ENCODE results near the gene TTC39B.
"Not testable (repeated sequence)": the region's sequence is repeated elsewhere in the genome, so short reads cannot be mapped to it uniquely, and the experiment has no call there.

The TTC39B gene

DNA sequence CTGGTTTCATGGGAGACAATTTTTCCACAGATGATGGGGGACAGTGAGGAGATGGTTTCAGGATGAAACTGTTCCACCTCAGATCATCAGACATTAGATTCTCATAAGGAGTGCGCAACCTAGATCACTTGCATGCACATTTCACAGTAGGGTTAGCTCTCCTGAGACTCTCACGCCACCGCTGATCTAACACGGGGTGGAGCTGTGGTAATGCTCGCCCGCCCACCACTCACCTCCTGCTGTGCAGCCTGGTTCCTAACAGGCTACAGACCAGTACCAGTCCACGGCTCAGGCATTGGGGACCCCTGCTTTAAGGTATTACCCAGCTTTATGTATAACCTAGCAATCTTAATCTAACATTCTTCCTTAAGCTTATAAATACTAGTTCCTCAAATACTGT is 35.6 kb downstream of the TTC39B start:
- DNase-seq (ENCODE audit: low read depth in 2 of 3, low spot score in 1 of 3), result no peak

DNA sequence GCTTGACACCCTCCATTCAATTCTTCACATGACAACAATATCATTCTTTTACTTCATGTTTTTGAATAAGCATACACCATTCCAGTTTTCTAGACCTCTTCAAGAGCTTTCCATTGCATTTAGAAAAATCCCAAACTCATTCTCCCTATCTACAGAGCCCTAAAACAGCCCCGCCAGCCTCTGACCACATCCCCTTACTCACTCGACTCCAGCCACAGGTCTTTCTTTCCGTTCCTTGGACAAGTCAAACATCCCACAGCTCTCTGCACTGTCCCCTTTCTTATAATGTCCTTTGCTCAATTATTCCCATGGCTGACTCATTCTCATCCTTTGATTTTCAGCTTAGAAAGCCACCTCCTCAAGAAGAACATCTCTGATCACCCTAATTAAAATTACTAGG is 38.2 kb downstream of the TTC39B start:
- DNase-seq (ENCODE audit: low read depth in 2 of 3, low spot score in 1 of 3), result no peak

DNA sequence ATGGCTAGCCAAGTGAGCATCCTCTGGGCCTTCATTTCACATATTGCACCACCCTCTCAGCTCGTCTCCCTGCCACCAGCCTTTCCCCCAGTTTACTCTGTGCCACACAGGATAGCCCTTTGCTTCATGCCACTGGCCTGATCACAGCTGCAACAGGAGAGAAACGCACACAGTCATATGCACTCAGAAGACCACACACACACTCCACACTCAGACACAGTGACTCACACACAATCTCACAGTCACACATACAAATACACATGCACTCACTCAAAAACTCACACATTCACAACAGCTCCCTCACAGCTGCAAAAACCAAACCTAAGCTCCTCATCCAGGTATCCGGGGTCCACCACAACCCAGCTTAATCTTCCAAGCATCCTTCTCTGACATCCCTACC is 38.7 kb downstream of the TTC39B start:
- no peak for DNase-seq (ENCODE audit: low read depth in 2 of 3, low spot score in 1 of 3)

DNA sequence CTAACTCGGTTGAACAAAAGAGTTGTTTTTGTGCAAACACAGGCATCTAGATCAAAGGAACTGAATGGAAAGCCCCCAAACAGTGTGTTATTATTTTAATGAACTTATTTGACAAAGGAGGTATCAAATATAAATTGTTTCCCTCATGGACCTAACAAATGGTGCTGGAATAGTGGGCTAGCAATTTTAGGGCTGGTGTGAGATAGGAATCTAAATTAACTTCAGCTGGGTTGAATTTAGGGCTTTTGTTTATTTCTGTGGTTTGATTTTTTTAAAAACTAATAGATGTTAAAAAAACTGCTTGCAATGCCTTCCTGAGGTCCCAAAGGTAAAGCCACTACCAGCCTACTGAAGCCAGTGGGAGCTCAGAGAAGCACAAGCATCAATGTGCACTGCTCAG is 42.1 kb downstream of the TTC39B start:
- DNase-seq (ENCODE audit: low read depth in 2 of 3, low spot score in 1 of 3), result no peak

DNA sequence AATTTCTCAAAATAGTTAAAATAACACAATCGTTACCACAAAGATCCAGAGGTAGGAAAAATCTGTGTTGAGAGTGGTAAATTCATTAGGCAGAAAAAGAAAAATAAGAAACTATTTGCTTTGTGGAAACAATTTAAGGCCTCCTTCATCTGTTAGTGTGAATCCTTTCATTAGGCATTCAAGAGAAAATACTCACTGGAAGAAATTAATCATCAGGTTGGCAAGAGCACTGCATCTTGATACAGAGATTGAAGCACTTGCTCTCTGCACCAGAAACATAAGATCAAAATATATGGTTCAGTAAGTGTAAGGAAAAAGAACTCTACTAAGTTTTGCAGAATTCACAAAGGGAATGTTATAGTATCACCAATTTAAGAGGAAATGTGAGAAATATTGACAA is 44.4 kb downstream of the TTC39B start:
- no peak for DNase-seq (ENCODE audit: low read depth in 2 of 3, low spot score in 1 of 3)

DNA sequence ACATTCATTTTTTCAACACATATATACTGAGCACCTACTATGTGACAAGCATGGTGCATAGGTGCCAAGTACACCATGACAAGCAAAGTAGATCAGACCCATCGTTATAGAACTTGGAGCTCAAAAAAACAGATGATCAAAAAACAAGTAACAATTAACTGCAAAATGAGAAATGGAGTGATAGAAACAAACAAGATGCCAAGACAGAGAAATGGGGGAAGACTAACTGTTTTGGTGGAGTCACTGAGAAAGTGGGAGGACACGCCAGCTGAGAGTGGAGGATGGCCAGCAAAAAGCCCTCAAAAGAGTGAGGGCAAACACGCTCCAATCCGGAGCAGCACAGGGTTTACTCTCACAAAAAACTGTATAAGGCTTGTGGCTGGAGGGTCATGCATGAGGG is 50.6 kb downstream of the TTC39B start:
- DNase-seq (ENCODE audit: low read depth in 2 of 3, low spot score in 1 of 3), result no peak

DNA sequence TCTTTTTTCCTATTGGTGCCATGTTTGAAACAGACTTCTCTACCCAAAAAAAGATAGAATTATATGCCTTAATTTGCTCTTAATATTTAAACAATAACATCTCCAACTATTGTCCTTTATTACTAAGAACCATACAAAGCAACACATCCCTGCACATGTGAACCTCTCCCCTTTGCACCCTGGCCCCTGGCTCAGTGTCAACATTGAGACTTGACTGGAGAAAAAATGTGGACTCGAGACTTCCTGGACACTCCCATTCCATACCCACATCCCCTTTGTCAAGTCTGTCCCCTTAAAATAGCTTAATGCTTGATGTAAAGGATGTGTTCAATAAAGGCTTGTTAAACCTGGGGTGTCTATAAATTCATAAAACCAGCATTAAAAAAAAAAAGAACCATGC is 53.2 kb downstream of the TTC39B start:
- no peak for DNase-seq (ENCODE audit: low read depth in 2 of 3, low spot score in 1 of 3)

DNA sequence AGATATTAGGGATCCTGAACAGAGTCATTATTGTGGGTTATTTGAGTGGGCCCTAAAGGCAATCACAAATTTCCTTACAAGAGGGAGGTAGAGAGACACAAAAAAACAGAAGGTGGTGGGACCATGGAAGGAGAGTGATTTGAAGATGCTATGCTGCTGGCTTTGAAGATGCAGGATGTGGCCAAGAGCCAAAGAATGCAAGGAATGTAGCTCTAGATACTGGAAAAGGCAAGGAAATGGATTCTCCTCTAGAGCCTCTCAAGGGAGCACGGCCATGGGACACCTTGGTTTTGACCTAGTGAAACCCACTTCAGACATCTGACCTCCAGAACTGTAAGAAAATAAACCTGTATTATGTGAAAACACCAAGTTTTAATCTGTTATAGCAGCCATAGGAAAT is 53.8 kb downstream of the TTC39B start:
- DNase-seq (ENCODE audit: low read depth in 2 of 3, low spot score in 1 of 3), result no peak

DNA sequence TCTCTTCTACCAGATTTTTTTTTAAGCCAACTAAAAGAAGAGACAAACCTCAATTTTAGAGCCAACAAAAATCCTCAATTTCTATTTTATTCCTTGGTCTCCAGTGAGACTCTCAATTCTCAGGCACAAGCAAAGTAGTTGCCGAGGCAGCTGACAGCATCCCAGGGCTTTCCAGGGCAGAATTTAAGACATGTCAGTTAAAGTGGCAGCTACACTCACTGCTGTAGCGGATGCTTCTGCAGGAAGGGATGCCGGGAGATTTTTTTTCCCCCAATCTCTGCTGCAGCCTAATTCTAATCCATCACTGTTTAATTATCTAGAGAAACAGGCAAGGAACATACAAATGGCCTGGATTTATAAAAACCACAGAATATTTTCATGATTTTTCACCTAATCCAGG is 57.0 kb downstream of the TTC39B start:
- DNase-seq (ENCODE audit: low read depth in 2 of 3, low spot score in 1 of 3), result no peak

DNA sequence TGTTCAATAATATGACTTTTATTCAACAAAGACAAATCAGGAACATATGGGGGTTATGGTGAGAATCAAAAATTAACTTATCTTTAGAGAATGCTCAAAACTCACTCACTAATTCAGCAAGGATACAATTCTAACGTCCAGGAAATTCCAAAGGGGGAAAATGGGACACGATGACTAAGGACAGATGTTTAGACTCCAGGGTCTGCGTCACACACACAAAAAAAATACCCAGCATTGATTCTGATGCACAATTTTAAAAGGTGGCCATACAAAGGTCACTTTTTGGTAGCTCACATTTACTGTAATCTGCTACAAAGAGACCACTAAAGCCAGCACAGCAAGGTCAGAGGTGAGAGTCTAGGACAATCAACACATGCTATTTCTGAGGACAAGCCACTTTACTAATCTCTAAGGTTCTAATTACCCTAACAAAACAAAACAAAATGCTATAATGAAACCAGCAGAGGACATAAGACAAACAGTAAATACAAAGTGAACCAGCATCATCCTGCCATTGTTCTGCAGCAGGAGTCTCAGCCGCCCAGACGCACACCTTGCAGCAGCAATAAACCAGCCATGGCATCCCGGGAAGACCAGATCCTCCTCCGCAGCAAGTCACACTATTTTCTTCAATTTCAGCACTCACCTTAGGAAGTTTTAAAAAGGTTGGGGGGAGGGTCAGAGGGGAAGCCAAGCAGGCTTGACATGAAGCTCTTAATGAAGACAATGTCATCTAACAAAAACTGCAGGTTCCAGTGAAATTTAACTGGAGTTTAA is 57.8 kb downstream of the TTC39B start:
- no peak for DNase-seq (ENCODE audit: low read depth in 2 of 3, low spot score in 1 of 3)

DNA sequence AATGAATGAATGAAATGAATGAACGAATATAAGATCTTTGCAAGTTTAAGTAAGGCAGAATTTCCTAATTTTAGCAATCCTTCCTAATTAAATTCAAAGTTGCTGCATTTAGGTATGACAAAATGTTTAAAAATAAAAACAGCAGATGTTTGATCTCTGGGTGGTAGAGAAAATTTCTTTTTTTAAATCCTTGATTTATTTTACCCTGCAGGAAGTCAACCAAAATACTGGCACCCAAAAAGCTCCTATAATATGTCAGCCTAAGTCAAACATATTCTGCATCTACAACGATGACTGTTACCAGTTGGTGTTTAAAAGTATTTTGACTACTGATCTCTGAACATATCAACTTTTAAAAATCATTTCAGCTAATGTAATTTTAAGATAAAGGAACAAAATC is 58.4 kb downstream of the TTC39B start:
- DNase-seq (ENCODE audit: low read depth in 2 of 3, low spot score in 1 of 3), result no peak

DNA sequence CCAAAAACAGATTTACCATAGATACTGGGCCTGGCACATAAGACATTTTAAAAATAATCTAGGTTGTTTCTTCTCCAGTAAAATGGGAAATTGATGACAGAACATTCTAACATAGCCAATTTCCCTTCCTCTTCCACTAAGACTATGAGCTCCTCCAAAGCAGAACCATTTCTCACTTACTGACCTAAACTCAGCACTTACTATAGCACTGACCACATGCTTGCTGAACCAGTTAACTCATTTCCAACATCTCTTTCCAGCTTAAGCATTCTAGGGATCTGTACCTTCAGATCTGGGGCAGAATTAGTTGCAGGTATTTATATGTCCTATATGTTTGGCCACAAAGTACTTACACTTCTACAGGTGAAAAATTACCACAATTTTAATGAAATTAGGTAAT is 58.9 kb downstream of the TTC39B start:
- no peak for DNase-seq (ENCODE audit: low read depth in 2 of 3, low spot score in 1 of 3)

DNA sequence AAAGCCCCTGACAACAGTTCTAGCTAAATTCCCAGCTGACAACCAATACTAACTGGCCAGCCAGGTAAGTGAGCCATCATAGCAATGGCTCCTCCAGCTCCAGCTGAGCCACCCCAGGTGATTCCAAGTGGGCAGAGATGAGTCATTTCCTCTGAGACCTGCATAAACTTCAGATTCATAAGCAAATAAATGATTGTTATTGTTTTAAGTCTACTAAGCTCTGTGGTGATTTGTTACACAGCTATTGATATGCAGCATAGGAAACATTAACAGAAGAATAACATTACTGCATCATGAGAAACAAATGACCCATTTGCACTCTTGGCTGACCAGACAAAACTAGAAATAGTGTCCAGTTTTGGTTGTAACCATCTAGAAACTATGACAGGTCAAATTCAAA is 60.3 kb downstream of the TTC39B start:
- DNase-seq (ENCODE audit: low read depth in 2 of 3, low spot score in 1 of 3), result no peak

DNA sequence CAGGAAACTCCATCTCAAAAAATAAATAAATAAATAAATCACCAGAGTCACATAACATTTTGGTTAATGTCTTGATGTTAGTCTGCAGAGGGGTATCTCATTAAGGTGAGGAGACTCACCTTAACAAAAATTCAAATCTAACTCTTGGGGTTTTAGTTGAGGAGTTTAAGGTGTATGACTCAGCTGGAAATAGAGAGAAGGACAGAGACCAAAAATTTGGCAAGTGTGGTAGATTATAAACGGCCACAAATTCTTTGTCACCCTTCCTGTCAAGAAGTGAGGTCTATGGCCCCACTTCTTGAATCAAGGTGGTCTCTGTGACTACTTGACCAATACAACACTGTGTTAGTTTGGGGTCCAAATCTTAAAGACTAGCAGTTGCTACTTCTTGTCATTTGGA is 60.8 kb downstream of the TTC39B start:
- DNase-seq (ENCODE audit: low read depth in 2 of 3, low spot score in 1 of 3), result no peak

DNA sequence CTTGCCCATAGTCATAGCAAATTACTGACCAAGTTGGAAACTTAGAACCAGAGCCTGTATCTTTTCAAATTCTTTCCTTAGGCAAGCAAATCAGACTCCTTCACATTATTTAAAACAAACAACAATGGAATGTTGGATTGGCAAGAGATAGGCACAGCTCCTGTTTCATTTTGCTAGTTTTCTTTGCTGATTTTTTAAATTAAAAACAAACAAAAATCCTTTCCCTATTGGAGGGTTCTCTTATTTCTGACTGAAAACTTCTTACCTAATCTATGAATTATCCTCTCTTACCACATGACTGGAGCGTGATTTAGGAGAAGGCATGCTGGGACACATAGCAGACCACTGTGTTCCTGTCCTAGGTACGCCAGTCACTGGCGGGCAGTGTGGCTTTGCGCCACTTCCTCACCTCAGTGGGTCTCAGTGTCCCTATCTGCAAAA is 63.0 kb downstream of the TTC39B start:
- DNase-seq (ENCODE audit: low read depth in 2 of 3, low spot score in 1 of 3), result no peak

DNA sequence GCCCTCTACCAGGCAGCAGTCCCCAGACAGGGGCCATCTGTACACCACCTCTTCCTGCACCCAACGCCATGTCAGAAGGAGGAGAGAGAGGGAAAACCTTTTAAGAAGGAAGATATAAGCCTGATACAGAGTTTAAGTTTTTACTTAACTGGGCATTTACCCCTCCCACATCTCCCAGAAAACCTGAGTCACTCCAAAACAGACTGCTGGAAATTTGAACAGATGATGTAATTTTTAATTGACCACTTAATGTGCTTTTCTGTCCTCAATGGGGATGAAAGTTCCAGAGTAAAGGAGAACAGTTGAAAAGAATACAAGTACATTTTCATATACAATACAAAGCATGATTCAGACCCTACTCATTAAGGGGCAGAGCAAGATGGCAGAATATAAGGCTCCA is 63.9 kb downstream of the TTC39B start:
- no peak for DNase-seq (ENCODE audit: low read depth in 2 of 3, low spot score in 1 of 3)

DNA sequence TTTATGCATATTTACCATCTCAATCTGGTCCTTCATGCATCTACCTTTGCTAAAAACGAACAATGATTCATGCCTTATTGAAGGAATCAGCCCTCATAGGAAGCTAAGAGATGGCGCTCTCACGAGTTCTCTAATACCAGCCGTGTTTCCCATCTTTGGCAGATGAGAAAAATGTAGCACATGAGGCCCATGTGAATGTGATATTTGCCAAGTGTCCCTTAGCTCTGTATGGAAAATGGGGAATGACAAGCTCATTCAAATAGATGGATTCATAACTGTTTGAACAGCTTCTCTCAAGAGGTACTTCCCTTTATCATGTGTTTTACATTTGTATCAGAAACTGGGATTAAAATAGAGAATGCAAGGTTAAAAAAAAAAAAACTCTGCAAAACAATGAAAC is 66.1 kb downstream of the TTC39B start:
- DNase-seq (ENCODE audit: low read depth in 2 of 3, low spot score in 1 of 3), result no peak

DNA sequence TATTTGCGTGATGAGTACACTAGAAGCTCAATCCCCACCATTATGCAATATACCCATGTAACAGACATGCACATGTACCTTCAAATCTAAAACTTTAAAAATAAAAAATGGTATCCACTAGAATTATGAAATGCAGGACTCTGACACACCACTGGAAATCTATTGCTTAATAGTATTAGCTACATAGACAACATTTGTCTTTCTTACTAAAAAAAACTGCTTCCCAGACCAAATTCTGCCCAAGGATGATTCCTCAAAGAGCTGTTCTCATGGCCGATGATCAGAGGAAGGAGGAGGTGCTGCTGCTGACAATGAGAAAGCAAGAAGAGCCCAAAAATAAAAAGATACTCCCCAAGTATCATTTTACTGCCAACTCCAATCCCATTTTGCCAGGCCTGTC is 67.2 kb downstream of the TTC39B start:
- DNase-seq (ENCODE audit: low read depth in 2 of 3, low spot score in 1 of 3), result no peak

DNA sequence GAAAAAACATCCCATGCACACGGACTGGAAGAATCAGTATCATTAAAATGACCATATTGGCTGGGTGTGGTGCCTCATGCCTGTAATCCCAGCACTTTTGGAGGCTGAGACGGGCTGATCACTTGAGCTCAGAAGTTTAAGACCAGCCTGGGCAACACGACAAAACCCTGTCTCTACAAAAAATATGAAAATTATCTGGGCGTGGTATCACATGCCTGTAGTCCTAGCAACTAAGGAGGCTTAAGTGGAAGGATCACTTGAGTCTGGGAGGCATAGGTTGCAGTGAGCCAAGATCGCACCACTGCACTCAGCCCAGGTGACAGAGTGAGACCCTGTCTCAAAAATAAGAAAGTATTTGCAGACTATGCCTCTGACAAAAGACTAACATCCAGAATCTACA is 68.4 kb downstream of the TTC39B start:
- DNase-seq (ENCODE audit: low read depth in 2 of 3, low spot score in 1 of 3), result no peak

DNA sequence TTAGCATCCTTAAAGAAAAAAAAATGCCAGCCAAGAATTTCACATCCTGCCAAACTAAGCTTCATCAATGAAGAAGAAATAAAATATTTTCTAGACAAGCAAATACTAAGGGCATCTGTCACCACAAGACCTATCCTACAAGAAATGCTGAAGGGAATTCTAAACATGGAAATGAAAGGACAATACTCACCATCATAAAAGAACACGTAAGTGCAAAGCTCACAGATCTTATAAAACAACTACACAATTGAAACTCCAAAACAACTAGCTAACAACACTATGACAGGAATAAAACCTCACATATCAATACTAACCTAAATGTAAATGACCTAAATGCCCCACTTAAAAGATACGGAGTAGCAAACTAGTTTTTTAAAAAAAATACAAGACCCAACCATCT is 71.4 kb downstream of the TTC39B start:
- DNase-seq (ENCODE audit: low read depth in 2 of 3, low spot score in 1 of 3), result no peak

DNA sequence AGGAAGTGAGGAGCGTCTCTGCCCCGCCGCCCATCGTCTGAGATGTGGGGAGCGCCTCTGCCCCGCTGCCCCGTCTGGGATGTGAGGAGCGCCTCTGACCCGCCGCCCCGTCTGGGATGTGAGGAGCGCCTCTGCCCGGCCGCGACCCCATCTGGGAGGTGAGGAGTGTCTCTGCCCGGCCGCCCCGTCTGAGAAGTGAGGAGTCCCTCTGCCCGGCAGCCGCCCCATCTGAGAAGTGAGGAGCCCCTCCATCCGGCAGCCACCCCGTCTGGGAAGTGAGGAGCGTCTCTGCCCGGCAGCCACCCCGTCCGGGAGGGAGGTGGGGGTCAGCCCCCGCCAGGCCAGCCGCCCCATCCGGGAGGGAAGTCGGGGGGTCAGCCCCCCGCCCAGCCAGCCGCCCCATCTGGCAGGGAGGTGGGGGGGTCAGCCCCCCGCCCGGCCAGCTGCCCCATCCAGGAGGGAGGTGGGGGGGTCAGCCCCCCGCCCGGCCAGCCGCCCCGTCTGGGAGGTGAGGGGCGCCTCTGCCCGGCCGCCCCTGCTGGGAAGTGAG is 73.0 kb downstream of the TTC39B start:
- not testable (repeated sequence) for DNase-seq (ENCODE audit: low read depth in 2 of 3, low spot score in 1 of 3)

DNA sequence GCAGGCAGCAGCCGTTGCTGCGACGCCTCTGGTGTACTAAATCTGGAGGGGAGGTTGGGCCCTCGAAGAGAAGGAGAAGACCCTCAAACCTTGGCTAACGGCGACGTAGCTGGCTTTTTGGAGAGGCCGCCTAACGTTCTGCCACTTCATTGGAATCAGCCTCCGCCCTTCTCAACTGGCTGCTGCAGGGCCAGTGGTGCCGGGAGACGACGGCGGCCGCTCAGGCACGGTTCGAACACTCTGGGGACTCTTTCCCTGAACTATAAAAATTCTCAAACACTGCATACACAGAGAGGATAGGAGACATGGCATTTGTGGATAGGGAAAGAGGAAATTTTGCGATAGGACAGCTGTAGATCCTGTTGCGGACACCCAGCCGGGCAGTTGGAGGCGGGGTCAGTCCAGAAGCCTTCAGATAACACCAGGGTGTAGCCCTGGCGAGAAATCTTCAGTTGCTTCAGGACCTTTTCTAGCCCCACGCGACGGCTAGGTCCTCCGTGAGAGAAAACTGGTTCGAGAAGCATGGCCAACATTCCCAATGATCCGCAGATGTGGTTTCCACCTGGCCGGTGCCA is 74.2 kb downstream of the TTC39B start:
- DNase-seq (ENCODE audit: low read depth in 2 of 3, low spot score in 1 of 3), result not testable (repeated sequence)
